RWPE2 (cell line): ENCODE data around the gene ADAMTS8.

Experiments
- ATAC-seq: fragments of 200-7000 bp; cut with Tn5 transposase; 3 replicates; pipeline ENCODE4 v1.9.1; 2021; ENCODE audit warnings: low read depth
- DNase-seq: peaks from one replicate; pipeline ENCODE4 v3.0.0-alpha.2; 2020; ENCODE audit warnings: low spot score
- H3K27ac ChIP-seq: fragments of 450-650 bp; 2 replicates; pipeline ENCODE4 v1.5.1; 2017; ENCODE audit warnings: mild to moderate bottlenecking; ENCODE audit not compliant: poor library complexity, severe bottlenecking
- H3K27me3 ChIP-seq: fragments of 250-450 bp; sonication (Bioruptor Pico); 2 replicates; pipeline ENCODE4 v1.5.1; 2021; ENCODE audit warnings: mild to moderate bottlenecking, moderate library complexity; ENCODE audit not compliant: insufficient read depth, poor library complexity, severe bottlenecking
- H3K36me3 ChIP-seq: fragments of 250-450 bp; sonication (Bioruptor Pico); 2 replicates; pipeline ENCODE4 v1.5.1; 2020; ENCODE audit warnings: low read depth, mild to moderate bottlenecking, moderate library complexity
- H3K4me1 ChIP-seq: fragments of 250-450 bp; sonication (Bioruptor Pico); 2 replicates; pipeline ENCODE4 v1.5.1; 2021; ENCODE audit warnings: mild to moderate bottlenecking, moderate library complexity; ENCODE audit not compliant: insufficient read depth, poor library complexity, severe bottlenecking
- H3K4me3 ChIP-seq: fragments of 250-450 bp; sonication (Bioruptor Pico); 2 replicates; pipeline ENCODE4 v1.5.1; 2021; ENCODE audit warnings: mild to moderate bottlenecking, moderate library complexity; ENCODE audit not compliant: severe bottlenecking
- H3K9me3 ChIP-seq: fragments of 250-450 bp; sonication (Bioruptor Pico); 2 replicates; pipeline ENCODE4 v1.5.1; 2021; ENCODE audit warnings: mild to moderate bottlenecking, moderate library complexity; ENCODE audit not compliant: severe bottlenecking
- TF ChIP-seq, protein P1 (sequence below): fragments of 450-650 bp; IDR thresholded peaks from one replicate; pipeline ENCODE4 v1.5.1; 2017; ENCODE audit warnings: mild to moderate bottlenecking, moderate library complexity; ENCODE audit not compliant: poor library complexity, severe bottlenecking

ADAMTS8 gene

DNA sequence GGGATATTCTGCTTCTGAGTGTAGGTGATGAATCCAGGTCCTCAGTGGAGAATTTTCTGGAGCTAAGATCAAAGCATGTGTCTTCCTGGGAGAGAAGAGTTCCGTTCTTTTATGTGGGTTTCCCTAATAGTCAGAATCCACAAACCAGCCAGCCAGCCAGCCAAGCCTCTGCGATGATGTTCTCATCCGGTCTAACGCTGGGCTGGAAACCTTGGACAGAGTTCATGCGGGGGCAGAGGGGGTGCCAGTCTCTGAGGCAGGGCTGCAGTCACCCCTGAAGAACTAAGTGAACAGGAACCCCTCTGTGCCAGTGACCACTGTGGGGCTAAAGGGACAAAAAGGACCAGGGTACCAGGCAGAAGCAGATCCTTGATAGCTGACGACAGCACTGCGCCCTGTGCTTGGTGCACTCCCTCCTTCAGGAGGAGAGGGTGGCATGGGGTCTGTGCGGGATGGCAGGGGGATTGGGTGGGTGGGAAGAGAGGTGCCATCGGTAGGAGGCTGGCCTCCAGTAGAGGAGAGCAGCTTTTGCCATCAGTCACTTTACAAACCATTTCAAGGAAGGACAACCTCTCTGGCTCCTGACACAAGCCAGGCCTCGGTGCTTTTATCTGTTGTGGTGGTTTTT, 47.1 kb upstream of the ADAMTS8 start:
- ATAC-seq (no peak), DNase-seq (no peak)
- Histone ChIP-seq H3K9me3 (no peaks in the 10 kb centered on the region), H3K4me1 (peaks cover 10% of the 10 kb centered on the region), H3K36me3 (no peaks in the 10 kb centered on the region), H3K4me3 (no peak overlapping the region), H3K27ac (no peak overlapping the region), H3K27me3 (no peaks in the 10 kb centered on the region)
- TF ChIP-seq, protein P1, sequence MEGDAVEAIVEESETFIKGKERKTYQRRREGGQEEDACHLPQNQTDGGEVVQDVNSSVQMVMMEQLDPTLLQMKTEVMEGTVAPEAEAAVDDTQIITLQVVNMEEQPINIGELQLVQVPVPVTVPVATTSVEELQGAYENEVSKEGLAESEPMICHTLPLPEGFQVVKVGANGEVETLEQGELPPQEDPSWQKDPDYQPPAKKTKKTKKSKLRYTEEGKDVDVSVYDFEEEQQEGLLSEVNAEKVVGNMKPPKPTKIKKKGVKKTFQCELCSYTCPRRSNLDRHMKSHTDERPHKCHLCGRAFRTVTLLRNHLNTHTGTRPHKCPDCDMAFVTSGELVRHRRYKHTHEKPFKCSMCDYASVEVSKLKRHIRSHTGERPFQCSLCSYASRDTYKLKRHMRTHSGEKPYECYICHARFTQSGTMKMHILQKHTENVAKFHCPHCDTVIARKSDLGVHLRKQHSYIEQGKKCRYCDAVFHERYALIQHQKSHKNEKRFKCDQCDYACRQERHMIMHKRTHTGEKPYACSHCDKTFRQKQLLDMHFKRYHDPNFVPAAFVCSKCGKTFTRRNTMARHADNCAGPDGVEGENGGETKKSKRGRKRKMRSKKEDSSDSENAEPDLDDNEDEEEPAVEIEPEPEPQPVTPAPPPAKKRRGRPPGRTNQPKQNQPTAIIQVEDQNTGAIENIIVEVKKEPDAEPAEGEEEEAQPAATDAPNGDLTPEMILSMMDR = no peak

DNA sequence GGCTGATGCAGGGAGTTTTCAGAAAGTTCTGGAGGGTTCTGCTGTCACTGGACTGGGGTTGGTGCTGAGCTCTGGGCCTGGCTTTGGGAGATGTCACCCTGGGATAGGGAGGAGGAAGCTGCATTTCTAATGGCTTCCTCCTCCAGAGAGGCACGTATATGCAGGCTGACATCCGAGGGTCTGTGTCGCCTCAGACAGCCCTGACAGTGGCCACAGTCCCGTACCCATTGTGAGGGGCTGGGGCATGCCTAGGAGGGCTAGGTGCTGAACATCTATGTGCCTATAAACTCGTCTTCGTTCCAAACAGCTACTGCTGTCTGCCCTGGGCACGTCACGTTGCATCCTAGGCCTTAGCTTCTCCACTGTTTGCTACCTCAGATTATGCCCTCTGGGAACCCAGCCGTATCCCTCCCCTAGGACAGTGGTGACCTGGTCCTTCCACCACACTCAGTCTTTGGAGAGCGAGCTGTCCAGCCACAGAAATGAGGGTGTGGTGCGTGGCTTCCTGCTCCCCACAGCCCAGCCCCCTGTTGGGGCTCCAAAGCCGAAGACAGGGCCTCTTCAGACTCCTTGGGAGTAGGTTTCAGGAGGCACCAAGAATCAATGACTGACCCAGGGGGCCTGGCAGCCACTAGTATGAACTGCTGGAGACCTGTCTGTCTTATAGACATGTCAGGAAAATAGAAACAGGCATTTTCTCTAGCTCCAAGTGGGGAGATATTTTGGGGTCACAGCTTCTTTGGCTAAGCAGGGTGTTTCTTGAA, 46.4 kb upstream of the ADAMTS8 start:
- TF ChIP-seq, protein P1 = no peak
- no peak for DNase-seq

DNA sequence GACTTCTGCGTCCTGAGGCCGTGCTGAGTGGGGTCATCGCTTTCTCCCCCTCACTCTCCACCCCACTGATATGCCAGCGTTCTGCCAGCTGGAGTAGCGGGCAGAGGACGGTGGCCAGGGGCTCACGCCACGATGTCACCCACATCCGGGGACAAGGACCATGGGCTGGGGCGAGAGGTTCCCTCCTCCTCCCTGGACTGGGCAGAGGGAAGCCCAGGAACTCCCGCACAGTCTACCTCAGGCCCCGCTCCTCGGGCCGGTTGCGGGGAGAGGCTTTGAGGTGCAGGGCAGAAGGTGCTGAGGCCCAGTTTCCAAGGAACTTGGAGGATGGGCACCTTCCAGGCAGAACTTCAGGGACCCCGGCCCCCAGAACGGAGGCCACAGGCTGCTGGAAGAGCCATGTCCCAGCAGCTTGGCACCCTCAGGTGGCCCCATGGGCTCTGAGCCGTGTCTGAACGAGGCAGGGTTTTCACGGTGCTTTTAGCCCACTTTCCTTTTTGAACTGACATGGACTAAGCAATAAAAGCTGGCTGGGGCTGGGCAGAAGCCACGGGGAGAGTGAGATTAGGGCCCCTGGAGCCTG, 45.5 kb upstream of the ADAMTS8 start:
- peaks cover 10% of the 10 kb centered on the region for H3K4me1 ChIP-seq
- no peak overlapping the region for H3K4me3 ChIP-seq
- no peak for DNase-seq
- no peaks in the 10 kb centered on the region for H3K36me3 ChIP-seq
- H3K9me3 ChIP-seq = no peaks in the 10 kb centered on the region
- ATAC-seq = no peak
- no peaks in the 10 kb centered on the region for H3K27me3 ChIP-seq
- no peak overlapping the region for H3K27ac ChIP-seq
- TF ChIP-seq, protein P1 = no peak

More for the DNA sequence above, 46.4 kb upstream of the ADAMTS8 start:
- ATAC-seq = no peak
- H3K4me3 ChIP-seq = no peak overlapping the region
- no peaks in the 10 kb centered on the region for H3K9me3 ChIP-seq
- H3K36me3 ChIP-seq = no peaks in the 10 kb centered on the region
- H3K27me3 ChIP-seq = no peaks in the 10 kb centered on the region
- H3K4me1 ChIP-seq = peaks cover 10% of the 10 kb centered on the region
- H3K27ac ChIP-seq = no peak overlapping the region

DNA sequence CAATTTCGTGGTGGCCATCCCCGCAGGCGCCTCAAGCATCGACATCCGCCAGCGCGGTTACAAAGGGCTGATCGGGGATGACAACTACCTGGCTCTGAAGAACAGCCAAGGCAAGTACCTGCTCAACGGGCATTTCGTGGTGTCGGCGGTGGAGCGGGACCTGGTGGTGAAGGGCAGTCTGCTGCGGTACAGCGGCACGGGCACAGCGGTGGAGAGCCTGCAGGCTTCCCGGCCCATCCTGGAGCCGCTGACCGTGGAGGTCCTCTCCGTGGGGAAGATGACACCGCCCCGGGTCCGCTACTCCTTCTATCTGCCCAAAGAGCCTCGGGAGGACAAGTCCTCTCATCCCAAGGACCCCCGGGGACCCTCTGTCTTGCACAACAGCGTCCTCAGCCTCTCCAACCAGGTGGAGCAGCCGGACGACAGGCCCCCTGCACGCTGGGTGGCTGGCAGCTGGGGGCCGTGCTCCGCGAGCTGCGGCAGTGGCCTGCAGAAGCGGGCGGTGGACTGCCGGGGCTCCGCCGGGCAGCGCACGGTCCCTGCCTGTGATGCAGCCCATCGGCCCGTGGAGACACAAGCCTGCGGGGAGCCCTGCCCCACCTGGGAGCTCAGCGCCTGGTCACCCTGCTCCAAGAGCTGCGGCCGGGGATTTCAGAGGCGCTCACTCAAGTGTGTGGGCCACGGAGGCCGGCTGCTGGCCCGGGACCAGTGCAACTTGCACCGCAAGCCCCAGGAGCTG, 44.8 kb upstream of the ADAMTS8 start:
- peaks cover 4% of the 10 kb centered on the region for H3K4me1 ChIP-seq
- ATAC-seq (no peak), DNase-seq (no peak)
- H3K9me3 ChIP-seq = no peaks in the 10 kb centered on the region
- H3K4me3 ChIP-seq = no peak overlapping the region
- TF ChIP-seq, protein P1 = no peak
- H3K27ac ChIP-seq = no peak overlapping the region
- H3K27me3 ChIP-seq = no peaks in the 10 kb centered on the region
- no peaks in the 10 kb centered on the region for H3K36me3 ChIP-seq
